Activated CD4-positive, alpha-beta T cell treated with anti-CD3 and anti-CD28 coated beads for 4 hours (primary cell): ENCODE results near the gene GMDS.

ENCODE experiments used
- DNase-seq, 2 donors: peaks; one replicate each; pipeline ENCODE4 v3.0.0-alpha.2; 2020

GMDS gene

DNA sequence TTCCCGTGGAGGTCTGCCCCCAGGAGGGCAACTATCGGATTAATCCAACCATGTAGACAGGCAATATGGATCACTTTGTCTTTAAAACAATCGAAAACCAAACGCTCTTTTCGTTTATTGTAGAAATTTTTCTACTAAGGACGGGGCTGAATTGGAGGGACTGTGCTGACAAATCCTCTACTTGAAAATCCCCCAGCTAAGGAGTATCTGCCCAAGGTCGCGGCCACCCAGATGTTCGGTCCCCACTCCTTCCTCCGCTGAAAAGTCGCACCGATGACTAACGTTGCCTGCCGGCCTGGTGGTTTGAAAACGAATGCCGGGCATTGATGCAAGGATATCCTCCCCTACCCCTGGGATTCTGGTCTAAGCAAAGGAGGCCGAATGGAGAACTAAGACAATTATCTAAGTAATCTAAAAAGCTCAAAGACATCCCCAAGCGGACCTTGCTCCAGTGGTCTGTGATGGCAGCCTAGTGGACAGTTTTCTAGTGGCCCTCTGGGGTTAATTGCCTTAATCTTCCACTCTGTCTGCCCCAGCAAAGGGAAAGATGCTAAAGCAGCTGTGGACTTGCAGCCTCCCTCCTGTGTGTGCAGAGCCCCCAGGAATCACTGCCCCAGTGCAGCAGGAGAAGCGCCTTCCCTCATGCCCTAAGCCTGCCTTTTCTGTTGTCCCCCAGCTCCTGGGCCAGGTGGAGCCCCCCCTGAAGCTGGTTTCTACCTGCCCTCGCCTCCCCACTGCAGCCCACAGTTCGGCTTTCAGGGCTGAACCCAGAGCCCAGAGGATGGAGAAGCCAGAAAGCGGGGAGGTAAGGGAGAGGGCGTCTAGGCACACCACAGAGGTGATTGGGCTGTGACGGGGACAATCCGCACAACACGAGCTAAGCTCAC lies 639.3 kb downstream of the GMDS start:
- DNase-seq: no peak

DNA sequence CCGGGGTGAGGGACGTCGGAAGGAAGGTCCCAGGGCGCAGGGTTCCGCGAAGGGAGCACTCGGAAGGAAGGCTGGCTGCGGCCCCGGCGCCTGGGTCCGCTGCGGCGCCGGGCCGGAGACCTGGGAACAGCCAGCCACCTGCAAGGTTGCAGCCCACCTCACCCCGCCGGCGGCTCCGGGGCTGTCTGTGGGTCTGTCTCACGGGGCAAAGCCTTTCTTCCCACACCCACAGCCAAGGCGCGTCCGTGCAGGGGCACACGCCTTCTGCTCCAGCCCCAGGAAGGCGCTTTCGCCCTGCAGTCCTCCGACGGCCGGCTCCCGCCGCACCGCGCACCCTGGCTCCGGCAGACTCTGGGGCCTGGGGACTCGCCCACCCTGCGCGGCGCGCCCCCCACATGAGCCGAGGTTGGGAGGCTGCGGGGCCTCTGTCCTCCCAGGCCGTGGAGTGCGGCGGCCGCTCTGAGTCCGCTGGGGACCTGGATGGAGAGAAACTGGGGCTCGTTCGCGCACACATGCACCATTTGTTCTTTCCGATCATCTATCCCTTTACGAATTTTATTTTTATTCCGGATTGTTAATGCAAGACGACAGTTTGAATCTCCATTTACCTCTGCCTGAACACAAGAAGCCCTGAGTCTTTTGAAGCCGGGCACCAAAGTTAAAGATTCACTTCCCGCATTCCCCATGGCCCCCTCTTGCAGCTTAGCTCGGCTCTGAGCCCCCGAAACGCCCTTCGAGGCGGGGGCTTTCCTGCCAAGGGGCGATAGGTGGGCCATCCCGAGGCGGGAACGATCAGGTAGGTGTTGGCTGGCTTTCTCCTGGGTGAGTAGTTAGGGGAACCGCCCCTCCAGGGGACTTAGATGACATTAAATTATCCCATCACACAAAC lies 640.2 kb downstream of the GMDS start:
- DNase-seq: no peak

DNA sequence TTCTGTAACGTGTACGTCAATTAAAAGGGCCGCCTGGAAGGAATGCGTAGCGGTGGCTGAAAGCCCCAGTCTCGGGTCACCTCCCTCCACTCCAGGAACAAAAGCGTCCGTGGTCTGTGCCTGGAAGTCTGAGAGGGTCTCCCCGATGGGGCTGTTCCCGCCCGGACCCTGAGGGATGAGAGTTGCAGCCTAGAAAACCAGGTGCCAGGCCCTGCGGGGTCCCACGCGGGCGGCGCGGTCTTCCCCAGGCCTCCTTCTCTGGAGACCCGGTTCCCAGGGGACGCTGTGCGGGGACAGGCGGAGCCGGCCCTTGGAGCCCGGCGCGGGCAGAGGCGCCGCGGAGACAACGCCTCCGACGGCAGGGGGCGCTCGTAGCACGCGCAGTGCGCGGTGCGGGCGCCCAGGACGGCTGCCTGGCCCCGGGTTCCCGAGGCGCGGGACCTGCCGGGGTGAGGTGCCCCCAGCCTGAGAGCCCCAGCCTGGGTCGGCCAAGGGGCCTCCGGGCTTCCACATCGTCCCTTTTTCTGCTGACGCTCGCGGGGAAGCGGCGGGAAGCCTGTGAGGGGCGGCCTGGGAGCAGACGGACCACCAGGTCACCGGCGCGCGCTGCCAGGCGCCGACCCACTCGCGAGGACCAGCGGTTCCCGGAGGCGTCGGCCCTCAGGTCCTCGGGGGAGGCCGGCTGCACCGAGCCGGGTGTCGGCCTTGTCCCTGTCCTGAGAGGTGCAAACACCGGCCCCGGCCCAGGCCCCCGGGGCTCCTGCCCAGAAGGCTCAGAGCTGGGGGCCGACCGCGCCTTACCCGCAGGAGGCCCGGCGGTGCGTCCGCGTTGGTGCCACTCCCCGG lies 641.0 kb downstream of the GMDS start:
- DNase-seq: peak; percentile 60

DNA sequence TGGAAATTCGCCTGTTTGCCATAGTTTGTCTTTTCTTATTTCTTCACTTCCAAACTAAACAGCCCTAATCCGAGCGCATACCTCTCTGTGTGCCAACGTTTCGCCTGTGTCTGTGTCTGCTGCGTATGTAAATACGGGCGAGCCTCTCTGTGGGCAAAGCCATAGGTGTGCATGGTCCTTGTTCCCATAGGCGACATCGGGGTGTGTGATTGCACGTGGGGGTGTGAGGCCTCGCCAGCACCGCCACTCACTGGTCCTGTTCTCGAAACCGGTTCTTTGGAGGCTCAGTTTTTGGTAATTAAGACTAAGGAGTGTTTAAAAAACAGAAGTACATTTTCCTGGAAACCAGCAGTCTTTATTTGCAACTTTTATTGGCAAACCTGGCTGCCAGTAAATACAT lies 641.7 kb downstream of the GMDS start:
- no peak for DNase-seq

DNA sequence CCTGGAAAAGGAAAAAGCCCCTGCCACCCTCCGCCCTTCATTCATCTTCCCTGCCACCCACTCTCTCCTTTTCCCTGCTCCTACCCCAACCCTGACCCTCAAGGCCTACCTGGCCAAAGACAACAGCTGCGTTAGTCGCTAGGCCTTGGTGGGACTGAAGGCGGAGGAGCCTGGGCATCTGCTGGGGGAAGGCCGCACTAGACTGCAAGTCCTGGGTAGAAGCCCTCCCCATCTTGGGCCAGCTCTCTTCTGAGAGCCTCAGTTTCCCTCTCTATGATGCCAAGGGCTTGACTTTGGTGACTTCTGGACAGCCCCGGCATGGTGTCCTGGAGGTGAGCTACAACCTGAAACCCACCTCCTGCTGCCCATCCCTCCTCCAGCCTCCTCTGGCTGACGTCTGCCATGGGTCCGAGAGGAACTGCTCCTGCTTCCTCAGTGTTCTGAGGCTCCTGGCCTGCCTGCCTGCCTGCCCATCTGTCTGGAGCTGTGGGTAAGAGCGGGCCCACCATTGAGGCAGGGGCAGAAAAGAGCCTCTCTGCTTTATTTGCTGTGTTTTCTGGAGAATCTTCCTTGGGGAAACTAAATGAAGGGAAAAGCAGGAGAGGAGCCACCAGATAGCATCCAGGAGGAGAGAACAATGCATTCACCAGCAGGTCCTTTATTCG lies 643.2 kb downstream of the GMDS start:
- DNase-seq: no peak

DNA sequence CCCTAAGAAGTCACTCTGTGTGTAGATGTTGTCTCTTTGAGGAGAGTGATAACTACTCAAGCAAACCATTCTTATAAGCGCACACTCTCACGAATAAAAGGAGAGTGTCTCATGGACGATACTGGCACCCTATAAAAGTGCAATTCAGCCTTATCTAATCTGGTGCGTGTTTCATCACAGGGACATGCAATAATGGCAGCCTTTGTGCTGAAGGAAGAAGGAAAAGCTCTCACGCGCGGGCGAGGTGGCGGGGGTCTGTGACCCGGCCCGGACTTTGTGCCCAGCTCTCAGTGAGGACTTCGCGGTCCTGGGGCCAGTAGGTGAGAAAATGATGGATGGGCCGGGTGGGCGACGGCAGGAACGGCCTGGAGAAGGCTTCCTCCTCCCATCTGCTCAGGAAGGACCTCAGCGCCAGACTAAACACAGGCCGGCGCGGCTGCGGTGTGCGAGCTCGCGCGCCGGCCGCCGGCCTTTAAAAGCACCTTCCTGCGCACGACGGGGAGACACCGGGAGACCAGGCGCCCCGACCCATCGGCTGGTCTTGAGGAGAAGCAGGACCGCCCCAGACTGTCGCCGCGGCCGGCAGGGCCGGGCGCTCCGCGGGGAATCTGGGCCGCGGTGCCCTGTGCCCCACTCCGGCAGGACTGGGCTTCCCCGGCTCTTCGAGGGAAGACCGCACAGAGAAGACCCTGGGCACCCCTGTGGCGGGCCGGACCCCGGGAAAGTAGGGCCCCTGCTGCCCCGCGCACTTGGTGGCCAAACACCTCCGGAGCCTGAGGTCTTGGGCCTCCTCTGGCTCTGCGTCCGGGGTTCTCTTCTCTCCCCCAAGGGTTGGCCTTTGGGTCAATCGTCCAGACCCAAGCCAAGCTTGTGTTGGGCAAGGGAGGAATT lies 644.0 kb downstream of the GMDS start:
- DNase-seq: no peak

DNA sequence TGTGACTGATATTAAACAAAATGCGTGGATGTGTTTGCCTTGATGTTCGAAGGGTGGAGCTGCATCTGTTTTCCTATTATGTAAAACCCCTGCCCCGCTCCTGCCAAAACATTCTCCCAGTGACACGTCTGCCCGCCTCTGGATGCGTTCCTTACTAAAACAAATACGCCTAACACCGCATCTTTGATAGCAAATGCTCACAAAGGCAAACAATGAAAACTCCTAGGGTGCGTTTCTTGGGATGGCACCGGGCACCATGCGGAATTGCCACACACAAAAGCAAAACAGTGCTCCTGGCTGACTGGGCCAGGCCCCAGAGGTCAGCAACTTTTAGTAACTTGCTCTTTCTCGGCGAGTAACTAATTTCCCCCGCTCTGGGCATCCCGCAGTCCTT lies 644.6 kb downstream of the GMDS start:
- DNase-seq: no peak

DNA sequence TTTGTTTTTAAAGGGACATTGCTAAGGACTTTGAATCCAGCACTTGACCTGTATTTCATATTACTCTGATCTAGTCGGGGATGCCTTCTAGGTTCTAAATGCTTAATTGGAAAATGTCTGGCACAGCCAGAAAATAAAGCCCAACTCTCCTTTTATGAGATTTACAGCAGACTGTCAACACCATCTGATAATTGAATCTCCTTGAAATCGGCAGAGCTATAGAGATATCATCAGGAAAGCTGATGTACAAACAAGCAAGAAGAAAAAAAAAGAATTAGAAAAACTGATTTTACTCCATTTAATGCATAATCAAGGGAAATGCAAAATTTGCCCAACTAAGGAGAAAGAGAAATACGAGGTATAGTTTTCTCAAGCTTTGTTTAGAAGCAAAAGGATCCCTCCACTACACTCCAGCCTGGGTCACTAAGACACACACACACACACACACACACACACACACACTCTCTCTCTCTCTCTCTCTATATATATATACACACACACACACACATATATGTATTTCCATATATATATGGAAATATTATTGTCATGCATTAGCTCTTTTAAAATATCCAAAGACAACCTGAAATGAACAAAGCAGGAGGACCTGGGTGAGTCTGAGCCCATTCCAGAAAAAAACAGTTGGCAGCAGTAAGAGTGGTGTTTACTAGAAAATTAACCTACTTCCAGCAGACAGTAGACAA lies 645.2 kb downstream of the GMDS start:
- no peak for DNase-seq

DNA sequence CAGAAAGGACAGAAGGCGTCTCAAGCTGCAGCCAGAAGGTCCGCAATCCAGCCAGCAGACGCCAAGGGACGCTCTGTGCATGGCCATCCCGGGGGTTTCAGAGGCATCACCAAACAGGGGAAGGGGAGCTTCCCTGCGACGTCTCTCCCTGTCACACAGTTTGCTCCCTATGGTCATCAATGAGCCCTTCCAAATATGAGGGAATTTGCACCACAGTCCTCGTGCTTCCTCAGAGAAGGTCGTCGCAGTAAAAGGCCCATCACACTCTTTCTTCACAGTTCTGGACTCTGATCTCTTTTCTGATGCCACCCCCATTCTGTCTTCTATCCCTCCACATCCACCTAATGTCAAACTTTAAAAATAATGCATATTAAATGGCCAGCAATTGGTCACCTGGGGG lies 645.9 kb downstream of the GMDS start:
- no peak for DNase-seq

DNA sequence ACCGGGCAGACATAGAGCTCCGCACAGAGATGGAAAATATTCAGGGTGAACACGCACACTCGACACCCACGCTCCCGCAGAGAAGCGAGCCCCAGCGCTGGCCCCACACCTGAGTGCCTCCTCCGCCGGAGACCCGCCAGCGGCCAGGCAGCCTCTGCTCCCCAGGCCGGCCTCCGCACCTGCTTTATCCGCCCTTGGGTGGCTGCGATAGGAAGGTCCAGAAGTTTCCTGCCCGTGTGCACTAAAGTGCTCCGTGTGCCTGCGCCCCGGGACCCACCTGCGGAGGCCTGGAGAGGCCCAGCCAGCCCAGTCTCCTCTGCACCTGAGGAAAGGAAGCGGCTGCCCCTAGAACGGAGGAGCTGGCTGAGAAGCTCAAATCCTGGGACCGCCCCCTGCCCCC lies 646.5 kb downstream of the GMDS start:
- DNase-seq: no peak

DNA sequence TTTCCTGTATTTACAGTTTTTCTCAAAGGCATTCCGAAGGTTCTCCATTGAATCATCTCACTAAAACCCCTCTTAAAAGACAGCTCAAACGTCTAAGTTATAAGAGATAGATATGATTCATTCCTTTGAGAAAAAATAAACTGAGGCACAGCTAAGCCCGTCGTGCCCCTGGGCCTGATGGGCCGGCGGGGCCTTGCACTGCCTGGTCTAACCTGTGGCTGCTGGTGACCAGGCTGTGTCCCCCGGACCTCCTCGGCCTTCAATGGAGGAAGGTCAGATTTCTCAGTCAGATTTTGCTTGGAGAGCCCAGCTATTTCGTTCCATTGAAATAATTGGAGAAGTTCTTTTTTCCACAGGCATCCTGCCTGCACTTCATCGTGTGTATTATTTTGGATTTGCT lies 647.0 kb downstream of the GMDS start:
- DNase-seq: no peak

DNA sequence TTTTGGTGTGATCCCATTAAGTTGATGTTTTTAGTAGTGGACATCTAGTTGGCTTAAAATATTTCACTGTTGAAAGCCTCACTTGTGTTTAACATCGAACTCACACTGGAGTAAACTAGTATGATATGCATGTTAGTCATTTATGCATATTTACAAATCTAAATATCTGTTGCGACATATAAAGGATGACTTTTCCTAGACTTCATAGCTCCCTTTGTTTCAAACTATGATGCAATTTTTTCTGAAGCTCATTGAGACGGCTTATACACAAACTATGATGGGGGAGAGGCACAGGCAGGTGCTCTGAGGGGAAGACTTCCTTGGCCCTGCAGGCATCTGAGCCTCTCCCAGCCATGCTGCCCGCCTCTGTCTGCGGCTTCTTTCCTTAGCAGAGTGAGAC lies 647.5 kb downstream of the GMDS start:
- no peak for DNase-seq

DNA sequence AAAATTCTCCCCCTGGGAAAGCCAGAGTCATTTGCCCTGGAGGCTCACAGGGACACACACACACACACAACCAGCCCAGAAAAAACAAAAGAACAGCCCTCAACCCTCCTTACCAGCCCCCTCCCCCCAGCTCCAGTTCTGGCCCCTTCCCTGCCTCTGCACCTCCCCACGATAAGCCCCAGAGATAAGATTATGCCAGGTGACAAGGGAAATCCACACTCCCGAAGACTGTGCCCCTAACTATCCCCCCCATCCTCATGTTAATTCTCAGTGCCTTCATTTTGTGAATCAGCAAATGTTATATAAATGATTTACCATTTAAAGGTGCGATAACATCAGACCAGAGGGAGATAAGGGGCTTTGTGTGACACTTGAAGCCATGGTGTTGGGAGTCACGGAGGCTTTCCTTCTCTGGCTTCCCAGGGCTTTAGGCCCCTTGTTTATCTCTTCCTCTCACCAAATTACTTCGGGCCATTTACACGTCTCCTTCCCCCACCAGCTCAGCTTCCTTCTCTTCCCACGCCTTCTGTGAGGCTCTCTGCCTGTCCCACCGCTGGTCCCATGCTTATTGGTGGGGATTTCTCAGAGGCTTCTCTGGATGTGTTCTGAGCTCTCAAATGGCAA lies 648.2 kb downstream of the GMDS start:
- no peak for DNase-seq

DNA sequence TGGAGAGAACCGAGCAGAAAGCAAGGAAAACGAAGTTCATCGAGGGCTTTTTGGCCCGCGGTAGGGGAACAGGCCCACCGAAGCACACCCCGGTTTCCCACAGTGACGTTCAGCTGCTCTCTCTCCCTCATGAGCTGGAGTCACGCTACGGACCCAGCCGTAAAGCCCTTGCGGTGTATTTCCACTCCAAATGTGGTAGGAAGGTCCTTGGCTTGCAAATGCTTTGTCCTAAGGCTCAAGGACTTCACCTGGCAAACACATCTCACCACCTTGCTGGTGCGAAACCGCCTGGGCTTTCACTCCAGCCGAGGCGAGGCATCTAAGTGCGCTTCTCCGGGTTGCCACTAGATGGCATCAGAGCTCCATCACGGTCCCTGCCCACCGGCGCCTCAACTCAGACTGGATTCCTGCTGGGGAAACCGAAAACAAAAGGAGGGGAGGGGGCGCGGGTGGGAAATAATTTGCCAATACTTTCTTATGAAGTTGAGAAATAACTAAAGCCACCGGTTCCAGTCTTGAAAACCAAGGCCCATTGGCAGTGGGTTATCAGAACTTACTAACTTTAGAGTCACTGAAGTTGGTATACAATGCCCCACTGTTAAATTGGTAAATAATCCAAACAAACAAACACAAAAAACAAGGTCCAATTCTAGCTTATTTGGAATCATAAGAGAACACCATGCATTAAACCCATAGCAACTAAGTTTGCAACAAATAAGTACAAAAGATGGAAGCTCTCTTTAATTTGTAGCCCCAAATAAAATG lies 649.1 kb downstream of the GMDS start:
- peak; percentile 60 to 67 for DNase-seq

DNA sequence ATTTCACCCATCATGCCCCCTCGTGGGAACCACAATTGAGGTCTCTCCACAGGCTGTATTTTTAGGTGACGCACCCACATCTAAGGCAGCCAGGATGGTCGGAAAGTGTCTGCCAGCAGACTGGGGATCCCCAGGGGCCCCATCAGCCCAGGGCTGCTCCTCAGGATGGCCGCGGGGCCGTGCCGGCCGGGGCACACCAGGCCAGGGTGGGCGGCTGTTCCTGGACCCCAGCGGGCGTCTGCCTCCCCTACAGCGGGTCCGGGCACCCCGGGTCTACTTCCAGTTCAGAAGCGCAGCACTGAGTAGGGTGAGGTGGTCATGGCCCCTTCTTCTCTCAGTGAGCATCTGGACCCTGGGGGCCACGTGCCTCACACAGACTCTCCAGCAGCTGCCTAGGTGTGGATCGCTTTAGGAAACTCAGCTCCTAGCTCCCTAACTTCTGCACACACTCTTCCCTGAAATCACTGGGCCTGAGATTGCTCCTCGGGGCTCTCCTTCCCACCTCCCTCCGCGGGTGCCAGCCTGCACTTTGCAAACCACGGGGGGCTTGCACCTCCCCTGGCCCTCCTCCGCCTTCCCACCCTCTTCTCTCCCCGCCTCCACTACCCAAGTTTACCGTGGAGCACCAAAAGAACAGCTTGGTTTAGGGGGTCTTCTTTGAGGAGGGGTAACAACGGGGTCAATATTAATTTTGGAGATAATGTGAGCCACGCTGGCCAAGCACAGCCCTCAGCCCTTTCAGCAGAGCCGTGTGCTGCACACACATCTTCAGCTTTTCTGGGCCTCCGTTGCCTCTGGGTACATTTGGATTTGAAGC lies 649.9 kb downstream of the GMDS start:
- DNase-seq: no peak

DNA sequence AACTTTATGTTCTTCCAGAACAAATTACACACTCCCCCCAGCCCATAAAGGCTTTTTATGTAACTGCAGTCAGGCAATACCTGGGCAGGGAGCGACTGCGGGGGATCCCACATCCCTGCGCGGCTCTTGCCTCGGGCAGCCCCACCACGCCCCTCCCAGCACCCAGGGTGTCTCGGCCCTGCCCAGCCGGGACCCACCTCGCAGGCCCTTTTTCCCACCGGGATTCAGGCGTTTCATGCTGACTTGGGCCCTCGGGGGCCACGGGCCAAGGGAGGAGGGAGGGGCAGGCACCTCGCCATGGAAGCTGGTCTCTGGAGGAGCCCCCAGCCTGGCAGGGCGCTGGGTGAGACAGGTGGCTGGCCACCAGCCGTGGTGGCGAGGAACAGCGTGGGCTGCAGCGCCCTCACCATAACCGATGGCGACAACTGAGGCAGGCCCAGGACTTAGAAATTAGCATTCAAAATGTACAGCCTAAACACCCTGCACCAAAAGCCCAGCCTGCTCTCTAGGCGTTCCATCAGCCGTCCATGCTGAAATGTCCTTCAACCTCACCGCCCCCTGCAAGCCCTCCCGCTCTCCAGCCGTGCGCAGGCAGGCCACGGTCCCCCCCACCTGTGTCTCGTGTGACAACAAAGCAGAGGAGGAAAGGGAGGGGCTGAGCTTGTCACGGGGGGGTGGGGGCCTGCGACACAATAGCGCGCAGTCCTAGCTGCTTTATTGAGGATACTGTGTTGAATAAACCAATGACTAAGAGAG lies 650.8 kb downstream of the GMDS start:
- no peak for DNase-seq

DNA sequence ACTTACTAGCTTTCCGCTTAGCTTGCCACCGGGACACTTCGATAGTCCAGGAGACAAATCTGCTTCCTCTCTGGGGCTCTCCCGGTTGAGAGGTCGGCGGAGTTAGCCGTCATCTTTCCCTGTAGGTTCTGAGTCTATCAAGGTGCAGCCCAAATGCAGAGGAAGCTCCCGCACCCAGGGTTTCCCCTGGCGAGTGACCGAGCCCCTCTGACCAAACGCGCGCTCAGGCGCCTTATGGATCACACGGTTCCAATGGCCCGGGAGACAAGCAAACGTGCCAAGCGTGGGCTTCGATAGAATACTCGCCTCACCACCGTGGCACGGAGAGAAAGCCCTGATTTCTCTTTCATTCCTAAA lies 651.5 kb downstream of the GMDS start:
- DNase-seq: no peak
